Omental fat pad (tissue), 4 donors: ENCODE measurements around the gene TRDN. TPM values are rescaled to one million over a fixed set of nuclear protein-coding genes. Genes with fewer than 3 reads are reported as not detected.

Experiments used
- ATAC-seq: fragments of 150-250 bp; one replicate; pipeline ENCODE4 v1.9.1; 2016; ENCODE audit warnings: mild to moderate bottlenecking, moderate library complexity; ENCODE audit not compliant: low FRiP score
- DNase-seq: peaks from one replicate; pipeline ENCODE4 v3.0.0-alpha.2; 2019; ENCODE audit warnings: low spot score
- total RNA-seq, 4 donors: library from RNA; depleted of rRNA; stranded (reverse); fragments of >200 nt; gene quantifications; one replicate each; pipeline ENCODE4 v1.1.0, GENCODE V29; 2016
- TF ChIP-seq, protein P1 (sequence below), 3 donors: fragments of 450-650 bp; IDR thresholded peaks; one replicate each; pipeline ENCODE4 v1.5.1; 2016 to 2017; ENCODE audit warnings: antibody characterized with exemption in 3 of 3, mild to moderate bottlenecking in 3 of 3, moderate library complexity in 2 of 3

Gene TRDN
- total RNA-seq, 4 donors from 2014 or later, result 0.09 to 1.1 (median 0.12) TPM; not detected in 1

- ATAC-seq (no peak), DNase-seq (no peak)
- TF ChIP-seq, protein P1, sequence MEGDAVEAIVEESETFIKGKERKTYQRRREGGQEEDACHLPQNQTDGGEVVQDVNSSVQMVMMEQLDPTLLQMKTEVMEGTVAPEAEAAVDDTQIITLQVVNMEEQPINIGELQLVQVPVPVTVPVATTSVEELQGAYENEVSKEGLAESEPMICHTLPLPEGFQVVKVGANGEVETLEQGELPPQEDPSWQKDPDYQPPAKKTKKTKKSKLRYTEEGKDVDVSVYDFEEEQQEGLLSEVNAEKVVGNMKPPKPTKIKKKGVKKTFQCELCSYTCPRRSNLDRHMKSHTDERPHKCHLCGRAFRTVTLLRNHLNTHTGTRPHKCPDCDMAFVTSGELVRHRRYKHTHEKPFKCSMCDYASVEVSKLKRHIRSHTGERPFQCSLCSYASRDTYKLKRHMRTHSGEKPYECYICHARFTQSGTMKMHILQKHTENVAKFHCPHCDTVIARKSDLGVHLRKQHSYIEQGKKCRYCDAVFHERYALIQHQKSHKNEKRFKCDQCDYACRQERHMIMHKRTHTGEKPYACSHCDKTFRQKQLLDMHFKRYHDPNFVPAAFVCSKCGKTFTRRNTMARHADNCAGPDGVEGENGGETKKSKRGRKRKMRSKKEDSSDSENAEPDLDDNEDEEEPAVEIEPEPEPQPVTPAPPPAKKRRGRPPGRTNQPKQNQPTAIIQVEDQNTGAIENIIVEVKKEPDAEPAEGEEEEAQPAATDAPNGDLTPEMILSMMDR (IDR thresholded peaks at IDR 0.05), result no peak
Observed at GRCh38 chr6:123210645-123211044, 426.1 kb downstream of the TRDN start.

DNA sequence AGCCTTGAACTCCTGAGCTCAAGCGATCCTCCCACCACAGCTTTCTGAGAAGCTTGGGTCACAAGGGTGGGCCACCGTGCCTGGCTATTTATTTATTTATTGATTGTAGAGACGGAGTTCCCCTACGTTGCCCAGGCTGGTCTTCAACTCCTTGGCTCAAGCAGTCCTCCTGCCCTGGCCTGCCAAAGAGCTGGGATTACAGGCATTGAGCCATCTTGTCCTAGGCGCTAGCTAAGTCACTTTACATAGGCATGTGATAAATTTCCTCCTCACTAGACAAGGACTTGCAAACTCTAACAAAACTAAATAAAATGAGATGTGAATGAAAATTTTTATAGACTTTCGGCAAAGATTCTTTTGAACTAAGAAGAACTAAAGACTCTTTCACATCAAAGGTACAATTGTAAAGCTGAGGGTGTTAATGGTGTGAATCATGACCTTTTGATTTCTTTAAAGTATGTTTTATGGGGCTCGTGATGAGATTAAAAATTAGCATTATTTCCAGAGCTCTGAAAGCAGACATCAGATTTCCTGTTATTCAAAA, 428.7 kb downstream of the TRDN start:
- TF ChIP-seq, protein P1 (IDR thresholded peaks at IDR 0.05), result no peak

GRCh38 chr6:123203928-123204327, 432.8 kb downstream of the TRDN start:
- ATAC-seq (no peak), DNase-seq (no peak)
- TF ChIP-seq, protein P1 (IDR thresholded peaks at IDR 0.05), result no peak

More for the DNA sequence above, 428.7 kb downstream of the TRDN start:
- ATAC-seq, result no peak
- no peak for DNase-seq

DNA sequence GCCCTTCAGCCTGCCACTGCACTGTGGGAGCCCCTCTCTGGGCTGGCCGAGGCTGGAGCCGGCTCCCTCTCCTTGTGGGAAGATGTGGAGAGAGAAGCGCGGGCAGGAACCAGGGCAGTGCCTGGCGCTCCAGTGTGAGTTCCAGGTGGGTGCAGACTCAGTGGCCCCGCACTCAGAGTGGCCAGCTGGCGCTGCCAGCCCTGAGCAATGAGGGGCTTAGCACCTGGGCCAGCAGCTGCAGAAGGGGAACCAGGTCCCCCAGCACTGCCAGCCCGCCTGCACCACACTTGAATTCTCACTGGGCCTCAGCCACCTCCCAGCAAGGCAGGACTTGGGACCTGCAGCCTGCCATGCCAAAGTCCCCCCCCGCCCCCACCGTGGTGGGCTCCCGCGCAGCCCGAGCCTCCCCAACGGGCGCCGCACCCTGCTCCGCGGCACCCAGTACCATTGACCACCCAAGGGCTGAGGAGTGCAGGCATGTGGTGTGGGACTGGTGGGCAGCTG, 434.8 kb downstream of the TRDN start:
- ATAC-seq (no peak), DNase-seq (no peak)
- TF ChIP-seq, protein P1 (IDR thresholded peaks at IDR 0.05), result no peak

- DNase-seq, result no peak
- TF ChIP-seq, protein P1 (IDR thresholded peaks at IDR 0.05), result no peak
- no peak for ATAC-seq
Observed at GRCh38 chr6:123193298-123193697, 443.5 kb downstream of the TRDN start.

GRCh38 chr6:123189816-123190215, 446.9 kb downstream of the TRDN start:
- DNase-seq (no peak), ATAC-seq (no peak)
- TF ChIP-seq, protein P1 (IDR thresholded peaks at IDR 0.05), result no peak

- DNase-seq (no peak), ATAC-seq (no peak)
- TF ChIP-seq, protein P1 (IDR thresholded peaks at IDR 0.05), result no peak
Observed at GRCh38 chr6:123182998-123183397, 453.8 kb downstream of the TRDN start.
